Breast epithelium (tissue), 3 donors: ENCODE results near the gene LHX6.

Experiments used
- CTCF ChIP-seq, 3 donors: fragments of 450-650 bp; IDR thresholded peaks; one replicate each; pipeline ENCODE4 v1.5.1; 2016 to 2017; ENCODE audit warnings: antibody characterized with exemption in 3 of 3, mild to moderate bottlenecking in 3 of 3, moderate library complexity in 3 of 3
- POLR2A ChIP-seq: fragments of 450-650 bp; IDR thresholded peaks from one replicate; pipeline ENCODE4 v1.6.1; 2016; ENCODE audit warnings: antibody characterized with exemption, mild to moderate bottlenecking, moderate library complexity
- POLR2AphosphoS5 ChIP-seq, 3 donors: sonication (generic); formaldehyde crosslinking; IDR thresholded peaks; one replicate each; pipeline ENCODE4 v1.6.1; 2017; ENCODE audit warnings: antibody characterized with exemption in 3 of 3

GRCh38 chr9:122184551-122184950 lies 44.2 kb downstream of the LHX6 start:
- TF ChIP-seq CTCF (IDR thresholded peaks at IDR 0.05) = no peak
- TF ChIP-seq POLR2A = no peak
- TF ChIP-seq POLR2AphosphoS5 (IDR thresholded peaks at IDR 0.05) = no peak
